DMS114 treated with DMSO at 0.1 percent for 48 hours (cell line): ENCODE results near the gene ALPP.
"Not testable (repeated sequence)": the region's sequence is repeated elsewhere in the genome, so short reads cannot be mapped to it uniquely, and the experiment has no call there.

Experiments
- DNase-seq: peaks from one replicate; lab custom pipeline; 2025; ENCODE audit not compliant: unreplicated experiment; lab: John Stamatoyannopoulos, UW

ALPP gene

GRCh38 chr2:232379610-232380590, 1.3 kb downstream of the ALPP start:
- DNase-seq: not testable (repeated sequence)

- DNase-seq: not testable (repeated sequence)
These were observed 2.9 kb downstream of the ALPP start for GRCh38 chr2:232381204-232382031.

GRCh38 chr2:232382331-232383225, 4.0 kb downstream of the ALPP start:
- DNase-seq: no peak

- DNase-seq: no peak
These were observed 5.9 kb downstream of the ALPP start for GRCh38 chr2:232384466-232384865.

- DNase-seq: not testable (repeated sequence)
These were observed 6.5 kb downstream of the ALPP start for GRCh38 chr2:232385058-232385457.

- DNase-seq: no peak
These were observed 7.3 kb downstream of the ALPP start for GRCh38 chr2:232385660-232386489.

- no peak for DNase-seq
These were observed 7.9 kb downstream of the ALPP start for GRCh38 chr2:232386490-232386739.

GRCh38 chr2:232386740-232387450, 8.3 kb downstream of the ALPP start:
- DNase-seq: no peak

GRCh38 chr2:232387451-232388171, 9.1 kb downstream of the ALPP start:
- DNase-seq: no peak

- no peak for DNase-seq
These were observed 9.9 kb downstream of the ALPP start for GRCh38 chr2:232388324-232388891.

GRCh38 chr2:232389327-232389726, 10.8 kb downstream of the ALPP start:
- no peak for DNase-seq

- no peak for DNase-seq
These were observed 12.1 kb downstream of the ALPP start for GRCh38 chr2:232390661-232391060.

GRCh38 chr2:232393556-232393955, 15.0 kb downstream of the ALPP start:
- DNase-seq: no peak

GRCh38 chr2:232394431-232394830, 15.9 kb downstream of the ALPP start:
- DNase-seq: not testable (repeated sequence)

GRCh38 chr2:232395586-232395985, 17.0 kb downstream of the ALPP start:
- DNase-seq: no peak

- no peak for DNase-seq
These were observed 18.1 kb downstream of the ALPP start for GRCh38 chr2:232396683-232397082.

GRCh38 chr2:232398293-232399034, 19.9 kb downstream of the ALPP start:
- no peak for DNase-seq
